ENCODE measurements around the gene EDEM2. TPM values are rescaled to one million over a fixed set of nuclear protein-coding genes. Genes with fewer than 3 reads are reported as not detected.

The EDEM2 gene
- total RNA-seq, 1 donor from 2014 or later, result 45.4 TPM

- peaks cover 97% of the 10 kb centered on the region for H3K36me3 ChIP-seq
- intact Hi-C loops (cut with DNase I), result no loop called here
- TF ChIP-seq CTCF (IDR thresholded peaks at IDR 0.05), result no peak
Measured at GRCh38 chr20:35131934-35132333, 15.2 kb downstream of the EDEM2 start.

GRCh38 chr20:35129647-35130069, 17.5 kb downstream of the EDEM2 start:
- H3K27ac ChIP-seq, result no peak overlapping the region
- TF ChIP-seq CTCF (IDR thresholded peaks at IDR 0.05), result no peak
- no peak for DNase-seq
- H3K9me3 ChIP-seq, result no peaks in the 10 kb centered on the region
- H3K4me1 ChIP-seq, result peaks cover under 1% of the 10 kb centered on the region
- no peaks in the 10 kb centered on the region for H3K27me3 ChIP-seq (ENCODE audit: low read depth)
- ATAC-seq, result peak in 1 of 2 donors; percentile 42
- peaks cover 97% of the 10 kb centered on the region for H3K36me3 ChIP-seq
- H3K4me3 ChIP-seq, result no peak overlapping the region
- intact Hi-C loops (cut with DNase I), result no loop called here

More at GRCh38 chr20:35131934-35132333, 15.2 kb downstream of the EDEM2 start:
- Histone ChIP-seq H3K27me3 (ENCODE audit: low read depth) (no peaks in the 10 kb centered on the region), H3K4me1 (peaks cover 8% of the 10 kb centered on the region), H3K9me3 (no peaks in the 10 kb centered on the region), H3K4me3 (no peak overlapping the region), H3K27ac (no peak overlapping the region)
- ATAC-seq (no peak), DNase-seq (no peak)

- DNase-seq, result no peak
- TF ChIP-seq CTCF (IDR thresholded peaks at IDR 0.05), result no peak
- intact Hi-C loops (cut with DNase I), result no loop called here
- no peaks in the 10 kb centered on the region for H3K9me3 ChIP-seq
- H3K27ac ChIP-seq, result no peak overlapping the region
- H3K27me3 ChIP-seq (ENCODE audit: low read depth), result no peaks in the 10 kb centered on the region
- no peak for ATAC-seq
- H3K4me3 ChIP-seq, result no peak overlapping the region
- H3K4me1 ChIP-seq, result no peaks in the 10 kb centered on the region
- peaks cover 97% of the 10 kb centered on the region for H3K36me3 ChIP-seq
Measured at GRCh38 chr20:35125753-35126152, 21.4 kb downstream of the EDEM2 start.

GRCh38 chr20:35122756-35123405, 24.3 kb downstream of the EDEM2 start:
- no peak overlapping the region for H3K27ac ChIP-seq
- no peaks in the 10 kb centered on the region for H3K27me3 ChIP-seq (ENCODE audit: low read depth)
- H3K9me3 ChIP-seq, result no peaks in the 10 kb centered on the region
- H3K4me1 ChIP-seq, result no peaks in the 10 kb centered on the region
- no peak for ATAC-seq
- no peak for TF ChIP-seq CTCF (IDR thresholded peaks at IDR 0.05)
- peaks cover 100% of the 10 kb centered on the region for H3K36me3 ChIP-seq
- H3K4me3 ChIP-seq, result no peak overlapping the region
- intact Hi-C loops (cut with DNase I), result no loop called here
- no peak for DNase-seq

GRCh38 chr20:35121186-35121585, 25.9 kb downstream of the EDEM2 start:
- Histone ChIP-seq H3K27ac (no peak overlapping the region), H3K27me3 (ENCODE audit: low read depth) (no peaks in the 10 kb centered on the region), H3K4me1 (no peaks in the 10 kb centered on the region), H3K9me3 (no peaks in the 10 kb centered on the region), H3K36me3 (peaks cover 100% of the 10 kb centered on the region), H3K4me3 (no peak overlapping the region)
- ATAC-seq, result no peak
- no peak for TF ChIP-seq CTCF (IDR thresholded peaks at IDR 0.05)
- no peak for DNase-seq
- intact Hi-C loops (cut with DNase I), result no loop called here
